ENCODE results near the gene CAMK1D.

DNA sequence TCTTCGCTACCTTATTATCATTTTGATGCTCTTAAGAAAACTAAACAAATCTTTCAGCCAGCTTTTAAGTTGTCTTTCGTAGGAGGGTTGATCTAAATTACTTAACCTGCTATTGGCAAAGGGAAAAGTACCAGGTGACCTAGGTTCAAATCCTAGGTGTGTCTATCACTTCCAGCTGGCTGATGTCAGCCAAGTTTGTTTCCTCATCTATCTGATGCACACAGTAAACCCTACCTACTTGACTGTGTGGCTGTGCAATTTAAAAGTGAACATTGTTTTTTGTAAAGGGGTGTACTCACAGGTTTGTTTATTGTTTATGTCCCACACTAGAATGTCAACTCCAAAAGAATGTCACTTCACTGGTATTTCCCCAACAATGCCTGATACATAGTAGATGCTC is 21.9 kb upstream of the CAMK1D start:
- TF ChIP-seq, protein P1, sequence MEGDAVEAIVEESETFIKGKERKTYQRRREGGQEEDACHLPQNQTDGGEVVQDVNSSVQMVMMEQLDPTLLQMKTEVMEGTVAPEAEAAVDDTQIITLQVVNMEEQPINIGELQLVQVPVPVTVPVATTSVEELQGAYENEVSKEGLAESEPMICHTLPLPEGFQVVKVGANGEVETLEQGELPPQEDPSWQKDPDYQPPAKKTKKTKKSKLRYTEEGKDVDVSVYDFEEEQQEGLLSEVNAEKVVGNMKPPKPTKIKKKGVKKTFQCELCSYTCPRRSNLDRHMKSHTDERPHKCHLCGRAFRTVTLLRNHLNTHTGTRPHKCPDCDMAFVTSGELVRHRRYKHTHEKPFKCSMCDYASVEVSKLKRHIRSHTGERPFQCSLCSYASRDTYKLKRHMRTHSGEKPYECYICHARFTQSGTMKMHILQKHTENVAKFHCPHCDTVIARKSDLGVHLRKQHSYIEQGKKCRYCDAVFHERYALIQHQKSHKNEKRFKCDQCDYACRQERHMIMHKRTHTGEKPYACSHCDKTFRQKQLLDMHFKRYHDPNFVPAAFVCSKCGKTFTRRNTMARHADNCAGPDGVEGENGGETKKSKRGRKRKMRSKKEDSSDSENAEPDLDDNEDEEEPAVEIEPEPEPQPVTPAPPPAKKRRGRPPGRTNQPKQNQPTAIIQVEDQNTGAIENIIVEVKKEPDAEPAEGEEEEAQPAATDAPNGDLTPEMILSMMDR (conservative IDR thresholded peaks at IDR 0.05; ENCODE audit: low read length), result no peak
- no peak for TF ChIP-seq EZH2phosphoT487 (IDR thresholded peaks at IDR 0.05; ENCODE audit: borderline replicate concordance, low read depth, low read length)

Data from OCI-LY7 (cell line).